Measurements from ENCODE around the gene PTCHD1. TPM values are rescaled to one million over a fixed set of nuclear protein-coding genes. Genes with fewer than 3 reads are reported as not detected.
A peak's percentile ranks its signal among the peaks of the same experiment; 100 is the strongest.

The PTCHD1 gene
- total RNA-seq, 3 donors from 2014 or later, result 0.61 to 16.0 (median 0.63) TPM

DNA sequence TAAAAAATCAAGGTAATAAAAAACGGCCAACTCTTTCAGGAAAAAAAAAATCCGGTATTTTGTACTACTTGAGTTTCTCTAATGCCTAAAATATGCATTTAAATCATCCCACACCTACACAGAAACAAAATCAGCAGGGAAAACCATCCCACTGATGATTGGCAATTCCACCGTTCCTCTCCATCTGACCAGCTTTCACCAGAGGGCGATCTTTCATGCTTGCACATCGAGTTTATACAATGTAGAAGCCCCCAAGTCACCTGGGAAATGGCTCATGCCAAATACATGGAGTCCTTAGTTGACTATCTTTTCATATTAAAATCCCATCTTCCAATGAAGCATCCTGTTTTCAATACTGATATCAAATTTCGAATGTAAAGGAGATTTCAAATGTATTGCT, 69.2 kb downstream of the PTCHD1 start:
- Histone ChIP-seq H3K36me3 (ENCODE audit: low read depth) (no peaks in the 10 kb centered on the region), H3K4me3 (no peak overlapping the region), H3K9me3 (no peaks in the 10 kb centered on the region), H3K4me1 (ENCODE audit: low read depth) (no peaks in the 10 kb centered on the region)
- intact Hi-C loops (cut with DNase I, micrococcal nuclease), result no loop called here
- ATAC-seq, result no peak
- no peak for DNase-seq
- TF ChIP-seq, protein P1, sequence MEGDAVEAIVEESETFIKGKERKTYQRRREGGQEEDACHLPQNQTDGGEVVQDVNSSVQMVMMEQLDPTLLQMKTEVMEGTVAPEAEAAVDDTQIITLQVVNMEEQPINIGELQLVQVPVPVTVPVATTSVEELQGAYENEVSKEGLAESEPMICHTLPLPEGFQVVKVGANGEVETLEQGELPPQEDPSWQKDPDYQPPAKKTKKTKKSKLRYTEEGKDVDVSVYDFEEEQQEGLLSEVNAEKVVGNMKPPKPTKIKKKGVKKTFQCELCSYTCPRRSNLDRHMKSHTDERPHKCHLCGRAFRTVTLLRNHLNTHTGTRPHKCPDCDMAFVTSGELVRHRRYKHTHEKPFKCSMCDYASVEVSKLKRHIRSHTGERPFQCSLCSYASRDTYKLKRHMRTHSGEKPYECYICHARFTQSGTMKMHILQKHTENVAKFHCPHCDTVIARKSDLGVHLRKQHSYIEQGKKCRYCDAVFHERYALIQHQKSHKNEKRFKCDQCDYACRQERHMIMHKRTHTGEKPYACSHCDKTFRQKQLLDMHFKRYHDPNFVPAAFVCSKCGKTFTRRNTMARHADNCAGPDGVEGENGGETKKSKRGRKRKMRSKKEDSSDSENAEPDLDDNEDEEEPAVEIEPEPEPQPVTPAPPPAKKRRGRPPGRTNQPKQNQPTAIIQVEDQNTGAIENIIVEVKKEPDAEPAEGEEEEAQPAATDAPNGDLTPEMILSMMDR (IDR thresholded peaks at IDR 0.05), result no peak

DNA sequence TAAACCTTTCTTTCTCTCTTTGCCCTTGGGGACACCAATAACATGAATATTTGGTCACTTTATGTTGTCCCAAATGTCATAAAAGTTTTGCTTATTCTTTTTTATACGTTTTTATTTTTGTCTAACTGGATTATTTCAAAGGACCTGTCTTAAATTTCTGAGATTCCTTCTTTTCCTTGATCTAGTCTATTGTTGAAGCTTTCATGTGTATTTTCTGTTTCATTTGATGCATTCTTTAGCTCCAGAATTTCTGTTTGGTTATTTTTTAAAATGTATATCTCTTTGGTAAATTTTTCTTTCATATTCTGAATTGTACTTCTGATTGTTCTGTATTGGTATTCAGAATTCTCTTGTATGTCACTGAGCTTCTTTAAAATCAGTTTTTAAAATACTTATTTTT, 88.3 kb downstream of the PTCHD1 start:
- no peak overlapping the region for H3K4me3 ChIP-seq
- no peaks in the 10 kb centered on the region for H3K9me3 ChIP-seq
- DNase-seq, result no peak
- intact Hi-C loops (cut with DNase I, micrococcal nuclease), result no loop called here
- no peak for ATAC-seq
- H3K36me3 ChIP-seq (ENCODE audit: low read depth), result no peaks in the 10 kb centered on the region
- TF ChIP-seq, protein P1 (IDR thresholded peaks at IDR 0.05), result no peak
- H3K4me1 ChIP-seq (ENCODE audit: low read depth), result no peaks in the 10 kb centered on the region

DNA sequence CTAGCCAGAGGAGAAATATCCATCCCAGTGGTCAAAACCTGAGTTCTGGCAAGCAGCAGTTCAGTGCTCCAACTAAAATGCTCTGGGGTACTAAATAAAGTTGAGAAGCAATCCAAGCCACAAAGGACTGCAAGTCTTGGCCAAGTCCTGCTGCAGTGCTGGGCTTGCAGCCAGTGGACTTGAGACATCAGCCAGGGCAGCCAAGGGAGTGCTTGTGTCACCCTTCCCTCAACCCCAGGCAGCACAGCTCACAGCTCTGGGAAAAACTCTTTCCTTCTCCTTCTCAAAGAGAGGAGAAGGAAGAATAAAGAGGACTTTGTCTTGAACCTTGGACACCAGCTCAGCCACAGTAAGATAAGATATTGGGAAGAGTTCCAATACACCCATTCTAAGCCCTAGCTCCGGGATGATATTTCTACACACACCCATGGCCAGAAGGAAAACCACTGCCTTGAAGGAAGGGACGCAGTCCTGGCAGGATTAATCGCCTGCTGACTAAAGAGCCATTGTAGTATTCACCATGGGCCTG, 99.8 kb downstream of the PTCHD1 start:
- no peaks in the 10 kb centered on the region for H3K4me1 ChIP-seq (ENCODE audit: low read depth)
- DNase-seq (peak; percentile 53 to 61 (median 61)), ATAC-seq (peak; percentile 81)
- no peaks in the 10 kb centered on the region for H3K36me3 ChIP-seq (ENCODE audit: low read depth)
- H3K4me3 ChIP-seq, result no peak overlapping the region
- H3K9me3 ChIP-seq, result no peaks in the 10 kb centered on the region
- intact Hi-C loops (cut with DNase I, micrococcal nuclease), result no loop called here
- TF ChIP-seq, protein P1 (IDR thresholded peaks at IDR 0.05), result no peak

DNA sequence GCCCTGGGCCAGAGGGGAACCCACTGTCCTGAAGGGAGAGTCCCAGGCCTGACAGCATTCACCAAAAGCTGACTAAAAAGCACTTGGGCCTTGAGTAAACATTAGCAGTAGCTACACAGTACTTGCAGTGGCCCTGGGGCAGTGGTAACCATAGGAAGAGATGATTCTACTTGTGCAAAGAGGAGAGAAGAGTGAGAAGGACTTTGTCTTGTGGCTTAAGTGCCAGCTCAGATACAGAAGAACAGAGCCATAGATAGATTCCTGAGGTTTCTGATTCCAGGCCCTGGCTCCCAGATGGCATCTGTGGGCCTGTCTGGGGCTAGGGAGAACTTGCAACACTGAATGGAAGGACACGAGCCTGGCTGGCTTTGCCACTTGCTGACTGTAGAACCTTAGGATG, 100.5 kb downstream of the PTCHD1 start:
- intact Hi-C loops (cut with DNase I, micrococcal nuclease), result no loop called here
- ATAC-seq (peak; percentile 19), DNase-seq (no peak)

DNA sequence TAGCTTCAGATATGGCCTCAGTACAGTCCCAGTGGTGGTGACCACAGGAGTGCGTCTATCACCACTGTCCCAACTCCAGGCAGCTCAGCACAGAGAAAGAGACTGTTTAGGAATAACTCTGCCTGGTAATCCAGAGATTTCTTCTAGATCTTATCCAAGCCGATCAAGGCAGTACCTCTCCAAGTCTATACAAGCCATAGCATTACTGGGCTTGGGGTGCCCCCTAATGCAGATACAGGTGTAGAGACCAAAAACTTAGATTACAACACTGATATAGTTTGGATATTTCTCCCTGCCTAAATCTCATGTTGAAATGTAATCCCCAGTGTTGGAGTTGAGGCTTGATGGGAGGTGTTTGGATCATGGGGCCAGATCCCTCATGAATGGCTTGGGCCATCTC, 100.9 kb downstream of the PTCHD1 start:
- DNase-seq (peak in 1 of 3 donors; percentile 6), ATAC-seq (no peak)
- TF ChIP-seq, protein P1 (IDR thresholded peaks at IDR 0.05), result no peak
- no peak overlapping the region for H3K4me3 ChIP-seq
- no peaks in the 10 kb centered on the region for H3K36me3 ChIP-seq (ENCODE audit: low read depth)
- intact Hi-C loops (cut with DNase I, micrococcal nuclease), result no loop called here
- no peaks in the 10 kb centered on the region for H3K9me3 ChIP-seq
- no peaks in the 10 kb centered on the region for H3K4me1 ChIP-seq (ENCODE audit: low read depth)

More for the DNA sequence above, 100.5 kb downstream of the PTCHD1 start:
- Histone ChIP-seq H3K4me1 (ENCODE audit: low read depth) (no peaks in the 10 kb centered on the region), H3K9me3 (no peaks in the 10 kb centered on the region), H3K4me3 (no peak overlapping the region), H3K36me3 (ENCODE audit: low read depth) (no peaks in the 10 kb centered on the region)
- TF ChIP-seq, protein P1 (IDR thresholded peaks at IDR 0.05), result no peak

DNA sequence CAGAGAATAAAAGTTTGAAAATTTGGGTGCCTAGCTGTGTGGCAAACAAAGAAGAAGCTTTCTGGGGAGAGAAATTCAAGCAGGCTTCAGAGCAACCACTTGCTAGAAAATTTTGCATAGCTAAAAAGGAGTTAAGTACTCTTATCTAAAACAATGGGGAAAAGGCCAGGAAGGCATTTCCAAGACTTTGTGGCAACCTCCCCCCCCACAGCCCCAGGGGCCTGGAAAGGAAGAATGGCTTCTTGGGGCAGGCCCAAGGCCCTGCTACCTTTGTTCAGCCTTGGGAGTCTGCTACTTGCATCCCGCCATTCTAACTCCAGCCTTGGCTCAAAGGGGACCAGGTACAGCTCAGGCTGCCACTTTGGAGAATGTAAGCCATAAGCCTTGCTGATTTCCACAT, 102.2 kb downstream of the PTCHD1 start:
- TF ChIP-seq, protein P1 (IDR thresholded peaks at IDR 0.05), result no peak
- H3K36me3 ChIP-seq (ENCODE audit: low read depth), result no peaks in the 10 kb centered on the region
- H3K4me1 ChIP-seq (ENCODE audit: low read depth), result no peaks in the 10 kb centered on the region
- ATAC-seq (no peak), DNase-seq (no peak)
- intact Hi-C loops (cut with DNase I, micrococcal nuclease), result no loop called here
- no peak overlapping the region for H3K4me3 ChIP-seq
- no peaks in the 10 kb centered on the region for H3K9me3 ChIP-seq
